ENCODE results near the gene MGAT2. TPM values are rescaled to one million over a fixed set of nuclear protein-coding genes. Genes with fewer than 3 reads are reported as not detected.
A peak's percentile ranks its signal among the peaks of the same experiment; 100 is the strongest.
"Not testable (repeated sequence)": the region's sequence is repeated elsewhere in the genome, so short reads cannot be mapped to it uniquely, and the experiment has no call there.

The MGAT2 gene
- total and polyA plus RNA-seq, 5 donors, result 12.0 to 22.1 (median 14.7) TPM

- H3K27ac ChIP-seq (ENCODE audit: low read length), result no peak overlapping the region
- no peak for ATAC-seq
- no peaks in the 10 kb centered on the region for H3K4me1 ChIP-seq (ENCODE audit: control insufficient read depth, insufficient read depth, low read length)
- DNase-seq, result no peak
- WGBS, result 94% methylated on average over 2 of the region's 2 CpGs
- no peak overlapping the region for H3K4me3 ChIP-seq (ENCODE audit: low read length)
- H3K27me3 ChIP-seq (ENCODE audit: control insufficient read depth, insufficient read depth), result no peaks in the 10 kb centered on the region
- H3K9me3 ChIP-seq (ENCODE audit: control insufficient read depth, low read length), result no peaks in the 10 kb centered on the region
- intact Hi-C loops (cut with DNase I), result no loop called here
Observed at GRCh38 chr14:49614196-49614595, 6.4 kb upstream of the MGAT2 start.

- no peaks in the 10 kb centered on the region for H3K9me3 ChIP-seq (ENCODE audit: control insufficient read depth, low read length)
- ATAC-seq (no peak), DNase-seq (no peak)
- no peaks in the 10 kb centered on the region for H3K4me1 ChIP-seq (ENCODE audit: control insufficient read depth, insufficient read depth, low read length)
- 89% methylated on average over 6 of the region's 6 CpGs for WGBS
- no peaks in the 10 kb centered on the region for H3K27me3 ChIP-seq (ENCODE audit: control insufficient read depth, insufficient read depth)
- no peak overlapping the region for H3K27ac ChIP-seq (ENCODE audit: low read length)
- H3K4me3 ChIP-seq (ENCODE audit: low read length), result no peak overlapping the region
- intact Hi-C loops (cut with DNase I), result no loop called here
Observed at GRCh38 chr14:49615776-49616175, 4.8 kb upstream of the MGAT2 start.

GRCh38 chr14:49617852-49618519 lies 2.6 kb upstream of the MGAT2 start:
- DNase-seq (no peak), ATAC-seq (no peak)
- Histone ChIP-seq H3K27ac (ENCODE audit: low read length) (no peak overlapping the region), H3K4me1 (ENCODE audit: control insufficient read depth, insufficient read depth, low read length) (peaks cover 5% of the 10 kb centered on the region), H3K9me3 (ENCODE audit: control insufficient read depth, low read length) (no peaks in the 10 kb centered on the region), H3K4me3 (ENCODE audit: low read length) (no peak overlapping the region), H3K27me3 (ENCODE audit: control insufficient read depth, insufficient read depth) (no peaks in the 10 kb centered on the region)
- 90% methylated on average over 6 of the region's 6 CpGs for WGBS
- intact Hi-C loops (cut with DNase I), result no loop called here

GRCh38 chr14:49619273-49619672 lies 1.3 kb upstream of the MGAT2 start:
- 74% methylated on average over 19 of the region's 19 CpGs for WGBS

GRCh38 chr14:49619730-49620129 lies 869 bp upstream of the MGAT2 start:
- Histone ChIP-seq H3K27ac (ENCODE audit: low read length) (peak overlapping the region; percentile 99), H3K9me3 (ENCODE audit: control insufficient read depth, low read length) (no peaks in the 10 kb centered on the region), H3K27me3 (ENCODE audit: control insufficient read depth, insufficient read depth) (no peaks in the 10 kb centered on the region), H3K4me1 (ENCODE audit: control insufficient read depth, insufficient read depth, low read length) (peaks cover 5% of the 10 kb centered on the region), H3K4me3 (ENCODE audit: low read length) (peak overlapping the region; percentile 90)
- under 1% methylated on average over 11 of the region's 11 CpGs for WGBS
- DNase-seq (no peak), ATAC-seq (no peak)
- intact Hi-C loops (cut with DNase I), result no loop called here

More at GRCh38 chr14:49619273-49619672, 1.3 kb upstream of the MGAT2 start:
- H3K27me3 ChIP-seq (ENCODE audit: control insufficient read depth, insufficient read depth); DNase-seq; H3K27ac ChIP-seq (ENCODE audit: low read length); intact Hi-C loops (cut with DNase I); H3K9me3 ChIP-seq (ENCODE audit: control insufficient read depth, low read length); H3K4me1 ChIP-seq (ENCODE audit: control insufficient read depth, insufficient read depth, low read length); ATAC-seq: not testable (repeated sequence)
- peak overlapping the region; percentile 90 for H3K4me3 ChIP-seq (ENCODE audit: low read length)

GRCh38 chr14:49621114-49621881 lies 699 bp downstream of the MGAT2 start:
- H3K27ac ChIP-seq (ENCODE audit: low read length), result peak overlapping the region; percentile 95
- DNase-seq (peak; percentile 84 to 91 (median 91)), ATAC-seq (peak; percentile 74 to 81)
- no peaks in the 10 kb centered on the region for H3K27me3 ChIP-seq (ENCODE audit: control insufficient read depth, insufficient read depth)
- no peaks in the 10 kb centered on the region for H3K9me3 ChIP-seq (ENCODE audit: control insufficient read depth, low read length)
- 3% methylated on average over 65 of the region's 65 CpGs for WGBS
- H3K4me3 ChIP-seq (ENCODE audit: low read length), result peak overlapping the region; percentile 90
- intact Hi-C loops (cut with DNase I), result no loop called here
- H3K4me1 ChIP-seq (ENCODE audit: control insufficient read depth, insufficient read depth, low read length), result peaks cover 5% of the 10 kb centered on the region

- Histone ChIP-seq H3K27me3 (ENCODE audit: control insufficient read depth, insufficient read depth) (no peaks in the 10 kb centered on the region), H3K4me3 (ENCODE audit: low read length) (peak overlapping the region; percentile 90), H3K27ac (ENCODE audit: low read length) (no peak overlapping the region), H3K4me1 (ENCODE audit: control insufficient read depth, insufficient read depth, low read length) (peaks cover 5% of the 10 kb centered on the region), H3K9me3 (ENCODE audit: control insufficient read depth, low read length) (no peaks in the 10 kb centered on the region)
- DNase-seq (no peak), ATAC-seq (no peak)
- intact Hi-C loops (cut with DNase I), result no loop called here
- 60% methylated on average over 3 of the region's 3 CpGs for WGBS
Observed at GRCh38 chr14:49622022-49622607, 1.5 kb downstream of the MGAT2 start.

GRCh38 chr14:49623387-49623786 lies 2.8 kb downstream of the MGAT2 start:
- intact Hi-C loops (cut with DNase I), result no loop called here
- Histone ChIP-seq H3K9me3 (ENCODE audit: control insufficient read depth, low read length) (no peaks in the 10 kb centered on the region), H3K4me1 (ENCODE audit: control insufficient read depth, insufficient read depth, low read length) (peaks cover 5% of the 10 kb centered on the region), H3K27me3 (ENCODE audit: control insufficient read depth, insufficient read depth) (no peaks in the 10 kb centered on the region), H3K4me3 (ENCODE audit: low read length) (no peak overlapping the region), H3K27ac (ENCODE audit: low read length) (no peak overlapping the region)
- 58% methylated on average over 3 of the region's 3 CpGs for WGBS
- DNase-seq (no peak), ATAC-seq (no peak)

GRCh38 chr14:49623941-49624839 lies 3.6 kb downstream of the MGAT2 start:
- H3K4me1 ChIP-seq (ENCODE audit: control insufficient read depth, insufficient read depth, low read length), result peaks cover 5% of the 10 kb centered on the region
- H3K4me3 ChIP-seq (ENCODE audit: low read length), result no peak overlapping the region

GRCh38 chr14:49633640-49634546 lies 13.3 kb downstream of the MGAT2 start:
- intact Hi-C loops (cut with DNase I), result loop anchor here in 2 of 4 donors (10.0 kb wide), 2 partner anchors 131 to 201 kb away; partner anchors contain the start of gene KLHDC2 (in 2 of the 2)
- Histone ChIP-seq H3K4me1 (ENCODE audit: control insufficient read depth, insufficient read depth, low read length) (peaks cover 2% of the 10 kb centered on the region), H3K9me3 (ENCODE audit: control insufficient read depth, low read length) (no peaks in the 10 kb centered on the region), H3K27me3 (ENCODE audit: control insufficient read depth, insufficient read depth) (no peaks in the 10 kb centered on the region), H3K27ac (ENCODE audit: low read length) (peak overlapping the region; percentile 90), H3K4me3 (ENCODE audit: low read length) (peak overlapping the region; percentile 74)
- ATAC-seq (peak; percentile 95 to 96), DNase-seq (peak; percentile 95 to 97 (median 97))
- WGBS, result under 1% methylated on average over 101 of the region's 101 CpGs

More at GRCh38 chr14:49623941-49624839, 3.6 kb downstream of the MGAT2 start:
- ATAC-seq (no peak), DNase-seq (no peak)
- no peak overlapping the region for H3K27ac ChIP-seq (ENCODE audit: low read length)
- intact Hi-C loops (cut with DNase I), result no loop called here
- H3K9me3 ChIP-seq (ENCODE audit: control insufficient read depth, low read length), result no peaks in the 10 kb centered on the region
- 77% methylated on average over 6 of the region's 6 CpGs for WGBS
- no peaks in the 10 kb centered on the region for H3K27me3 ChIP-seq (ENCODE audit: control insufficient read depth, insufficient read depth)
